ENCODE measurements around the gene PLA2R1.

DNA sequence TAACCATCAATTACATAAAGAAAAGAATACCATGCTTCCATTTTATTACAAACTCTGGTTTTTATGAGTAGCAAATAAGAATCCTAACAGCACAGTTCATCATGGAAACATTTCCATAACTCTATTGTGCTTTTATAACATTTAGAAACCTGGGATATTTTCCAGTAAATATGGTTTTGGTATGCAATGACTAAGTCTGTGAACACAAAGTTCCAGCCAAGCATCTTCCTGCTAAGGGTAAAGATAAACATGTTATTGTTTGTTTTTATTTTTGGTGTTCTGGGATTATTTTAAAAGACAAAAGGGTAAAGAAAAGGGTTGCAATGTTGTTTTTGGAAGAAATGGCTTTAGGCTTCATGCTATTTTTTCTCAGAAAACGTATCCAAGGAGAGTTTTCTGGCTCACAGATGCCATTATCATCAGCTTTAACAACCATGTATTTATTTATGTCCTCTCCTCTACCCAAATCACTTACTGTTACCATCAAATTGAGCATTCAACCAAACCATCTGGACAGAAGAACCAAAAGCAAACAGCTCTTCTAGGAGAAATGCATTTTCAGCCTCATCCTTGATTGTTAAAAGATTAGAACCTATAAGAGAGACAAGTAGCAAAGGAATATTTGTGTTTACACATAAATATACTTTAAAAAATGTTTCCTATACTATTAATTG lies 116.0 kb downstream of the PLA2R1 start:
- TF ChIP-seq CTCF (IDR thresholded peaks at IDR 0.05) (no peak), POLR2A (IDR thresholded peaks at IDR 0.05) (no peak)

All from thyroid gland (tissue), 4 donors.